Measurements from ENCODE around the gene USP6NL.

GRCh38 chr10:11435581-11435981 is 175.9 kb downstream of the USP6NL start:
- no peak for TF ChIP-seq CTCF (conservative IDR thresholded peaks at IDR 0.05; ENCODE audit: low read length)
- no peak for TF ChIP-seq EZH2phosphoT487 (IDR thresholded peaks at IDR 0.05; ENCODE audit: borderline replicate concordance)
